HCT116 (cell line): ENCODE results near the gene CHST11. TPM values are rescaled to one million over a fixed set of nuclear protein-coding genes. Genes with fewer than 3 reads are reported as not detected.

Experiments used
- CEBPB ChIP-seq: IDR thresholded peaks from 2 replicates; pipeline ENCODE4 v1.6.1; 2012; ENCODE audit warnings: low read depth
- CTCF ChIP-seq, 3 experiments: fragments of 200-600 bp in 1 of 3; sonication (generic) in 1 of 3; IDR thresholded peaks in 2 of 3; conservative IDR thresholded peaks in 1 of 3; 2 replicates each; pipeline ENCODE4 v1.5.1; 2012 to 2017; ENCODE audit warnings: low read depth in 2 of 3, low read length in 2 of 3, antibody characterized with exemption in 1 of 3, borderline replicate concordance in 1 of 3, control low read depth in 1 of 3, mild to moderate bottlenecking in 1 of 3, mixed read lengths in 1 of 3, mixed run types in 1 of 3, moderate library complexity in 1 of 3; ENCODE audit not compliant: insufficient read depth in 1 of 3
- EGR1 ChIP-seq: IDR thresholded peaks from 2 replicates; pipeline ENCODE4 v1.6.1; 2012; ENCODE audit warnings: low read depth
- MAX ChIP-seq: IDR thresholded peaks from 2 replicates; pipeline ENCODE4 v1.6.1; 2012
- RAD21 ChIP-seq: IDR thresholded peaks from 2 replicates; pipeline ENCODE4 v1.6.1; 2012; ENCODE audit warnings: low read depth, mild to moderate bottlenecking
- TCF7L2 ChIP-seq: IDR thresholded peaks from 2 replicates; pipeline ENCODE4 v1.7.0; 2011; ENCODE audit warnings: borderline replicate concordance, inconsistent platforms; ENCODE audit not compliant: insufficient read depth, insufficient read length; ENCODE audit errors: extremely low read depth
- ZBTB33 ChIP-seq: IDR thresholded peaks from 2 replicates; pipeline ENCODE4 v1.6.1; 2011; ENCODE audit warnings: mild to moderate bottlenecking, low read length, moderate library complexity; ENCODE audit not compliant: insufficient replicate concordance; ENCODE audit errors: extremely low read depth
- total RNA-seq: library from RNA; stranded (reverse); gene quantifications from one replicate; pipeline ENCODE4 v1.2.1, GENCODE V29; 2021; ENCODE audit not compliant: unreplicated experiment

CHST11 gene
- total RNA-seq, 1 experiment from 2014 or later: 10.1 TPM

GRCh38 chr12:104588047-104588920, 131.5 kb downstream of the CHST11 start (continued):
- TF ChIP-seq RAD21: peak; percentile 34; the same call in 1 of the 2 replicates
- peak; percentile 79 for TF ChIP-seq CEBPB
- TF ChIP-seq CTCF (IDR thresholded peaks at IDR 0.05 in 2 of 3, conservative IDR thresholded peaks at IDR 0.05 in 1 of 3; ENCODE audit: borderline replicate concordance in 1 of 3, insufficient read depth in 1 of 3, low read depth in 2 of 3, low read length in 2 of 3): no peak
- no peak for TF ChIP-seq ZBTB33
- peak; percentile 72 for TF ChIP-seq TCF7L2
- TF ChIP-seq MAX: peak; percentile 59; the same call in 1 of the 2 replicates
- no peak for TF ChIP-seq EGR1
- TF ChIP-seq, all 23 proteins: peak for 9
